ENCODE measurements around the gene TNS3. TPM values are rescaled to one million over a fixed set of nuclear protein-coding genes. Genes with fewer than 3 reads are reported as not detected.

Gene TNS3
- total RNA-seq, 1 experiment from 2014 or later, result 533 TPM

DNA sequence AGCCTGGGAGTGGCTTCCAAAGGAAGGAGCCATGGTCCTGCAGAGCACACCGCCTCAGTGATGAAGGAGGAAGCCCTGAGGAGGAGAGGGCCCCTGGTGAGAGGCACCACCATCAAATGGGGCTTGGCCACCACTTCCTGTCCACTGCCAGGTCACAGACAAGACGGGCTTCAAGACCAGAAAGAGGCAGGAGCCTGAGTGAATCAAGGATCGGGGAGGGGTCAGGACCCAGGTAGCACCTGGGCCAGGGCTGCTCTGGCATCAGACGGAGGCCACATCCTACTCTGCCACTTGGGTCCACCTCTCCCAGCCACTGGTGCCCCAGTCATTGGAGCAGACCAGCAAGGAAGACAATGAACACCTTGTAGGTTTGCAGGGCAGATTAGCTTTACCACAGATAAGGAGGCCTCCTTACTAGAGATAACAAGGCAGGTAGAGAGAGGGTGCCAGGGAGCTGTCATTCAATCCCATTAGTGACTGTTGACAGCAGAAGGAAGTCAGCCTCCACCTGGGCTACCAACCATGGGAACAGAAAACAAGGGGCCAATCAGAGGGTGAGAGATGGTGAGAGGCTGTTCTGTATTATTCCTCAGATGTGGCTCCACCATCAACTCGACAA is 143.4 kb downstream of the TNS3 start:
- H3K4me3 ChIP-seq (ENCODE audit: low read depth in 2 of 2, low read length in 2 of 2), result no peak overlapping the region
- H3K27me3 ChIP-seq (ENCODE audit: control insufficient read depth, insufficient read depth, low read length), result no peaks in the 10 kb centered on the region
- no TSS peak for BruUV-seq (replicated peaks)
- intact Hi-C loops (cut with micrococcal nuclease; ENCODE audit: unreplicated experiment), result no loop called here
- DNase-seq (ENCODE audit: low read depth, low spot score) (no peak), ATAC-seq (peak; percentile 8; the same call in 1 of the 2 replicates)
- ChIA-PET POLR2A (no interaction called here), CTCF (interaction anchor here (0.6 kb wide), 1 partner anchor 20 kb away, joined by 3 read pairs; no protein-coding TSS in a partner anchor)
- TF ChIP-seq CTCF (IDR thresholded peaks at IDR 0.05), result no peak
- no peak for TF ChIP-seq POLR2AphosphoS5 (IDR thresholded peaks at IDR 0.05; ENCODE audit: low read depth, low read length)
- no peak for TF ChIP-seq REST (IDR thresholded peaks at IDR 0.05; ENCODE audit: insufficient read depth in 1 of 2, low read depth in 2 of 2, low read length in 1 of 2)
- no peak for TF ChIP-seq TCF7L2 (IDR thresholded peaks at IDR 0.05; ENCODE audit: low read depth, low read length)
- TF ChIP-seq SIN3A (IDR thresholded peaks at IDR 0.05; ENCODE audit: borderline replicate concordance, insufficient read depth, low read depth, low read length), result no peak
- H3K4me1 ChIP-seq (ENCODE audit: control insufficient read depth, insufficient read depth, low read length), result peaks cover 75% of the 10 kb centered on the region
- peaks cover 60% of the 10 kb centered on the region for H3K36me3 ChIP-seq (ENCODE audit: control insufficient read depth, insufficient read depth, low read length)
- H3K27ac ChIP-seq (ENCODE audit: low read length), result peak overlapping the region; percentile 55
- in situ Hi-C loops (cut with HindIII; ENCODE audit: low pct_unique_long_range_greater_than_20kb, low sequenced_read_pairs), result no loop called here
- H3K9me3 ChIP-seq (ENCODE audit: control insufficient read depth, insufficient read depth, low read depth, low read length), result no peaks in the 10 kb centered on the region

DNA sequence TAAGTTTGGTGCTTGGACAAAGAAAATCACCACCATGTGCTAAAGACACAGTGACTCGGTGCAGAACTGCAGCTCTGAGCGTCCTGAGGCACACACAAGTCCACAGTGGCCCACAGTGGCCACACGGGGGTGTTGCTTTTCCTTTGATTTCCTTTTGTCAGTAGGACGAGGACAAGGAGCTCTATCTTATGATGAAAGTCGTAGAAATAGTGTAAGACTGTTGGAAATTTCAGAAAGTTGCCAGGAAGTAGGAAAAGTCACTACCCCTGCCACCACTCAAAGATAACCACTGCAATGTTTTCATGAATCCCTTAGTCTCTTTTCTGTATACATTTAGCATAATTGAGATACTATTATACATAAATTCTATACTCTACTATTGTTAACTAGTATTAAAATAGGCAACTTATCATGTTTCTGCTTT is 146.0 kb downstream of the TNS3 start:
- TF ChIP-seq SIN3A (IDR thresholded peaks at IDR 0.05; ENCODE audit: borderline replicate concordance, insufficient read depth, low read depth, low read length) (no peak), REST (IDR thresholded peaks at IDR 0.05; ENCODE audit: insufficient read depth in 1 of 2, low read depth in 2 of 2, low read length in 1 of 2) (no peak), CTCF (IDR thresholded peaks at IDR 0.05) (peak; percentile 48)
- Histone ChIP-seq H3K27ac (ENCODE audit: low read length) (peak overlapping the region; percentile 1), H3K4me1 (ENCODE audit: control insufficient read depth, insufficient read depth, low read length) (peaks cover 55% of the 10 kb centered on the region), H3K36me3 (ENCODE audit: control insufficient read depth, insufficient read depth, low read length) (peaks cover 67% of the 10 kb centered on the region), H3K27me3 (ENCODE audit: control insufficient read depth, insufficient read depth, low read length) (no peaks in the 10 kb centered on the region), H3K4me3 (ENCODE audit: low read depth in 2 of 2, low read length in 2 of 2) (no peak overlapping the region), H3K9me3 (ENCODE audit: control insufficient read depth, insufficient read depth, low read depth, low read length) (no peaks in the 10 kb centered on the region)
- POLR2A ChIA-PET, result no interaction called here
- peak; percentile 69 for ATAC-seq
- CTCF ChIA-PET, result interaction anchor here (0.5 to 1.3 kb wide), 2 partner anchors 12 to 401 kb away, joined by 3 to 10 read pairs; no protein-coding TSS in a partner anchor
- BruUV-seq (replicated peaks), result no TSS peak
- intact Hi-C loops (cut with micrococcal nuclease; ENCODE audit: unreplicated experiment) (no loop called here), in situ Hi-C loops (cut with HindIII; ENCODE audit: low pct_unique_long_range_greater_than_20kb, low sequenced_read_pairs) (no loop called here)
- peak; percentile 65 for DNase-seq (ENCODE audit: low read depth, low spot score)
